CD4-positive, alpha-beta T cell (primary cell): ENCODE measurements around the gene THEMIS. TPM values are rescaled to one million over a fixed set of nuclear protein-coding genes. Genes with fewer than 3 reads are reported as not detected.
A peak's percentile ranks its signal among the peaks of the same experiment; 100 is the strongest.

Experiments
- ATAC-seq: fragments of 200-7000 bp; cut with Tn5 transposase; one replicate; pipeline ENCODE4 v1.10.0; 2022; ENCODE audit warnings: mild to moderate bottlenecking; ENCODE audit not compliant: poor library complexity
- CTCF ChIA-PET: fragments of 350-600 bp; sonication (Branson Sonifier 250); formaldehyde crosslinking; loops from one replicate; lab custom pipeline; 2021; ENCODE audit warnings: antibody characterized with exemption, inconsistent platforms; lab: Charles Lee
- POLR2A ChIA-PET: fragments of 350-600 bp; sonication (Branson Sonifier 250); formaldehyde crosslinking; loops from one replicate; lab custom pipeline; 2021; ENCODE audit warnings: antibody characterized with exemption, inconsistent platforms; lab: Charles Lee
- DNase-seq, 14 experiments: peaks; one replicate each; pipeline ENCODE4 v3.0.0-alpha.2; 2013 to 2020; ENCODE audit warnings: mixed read lengths in 2 of 14
- H3K27ac ChIP-seq, 2 donors: one replicate each; pipeline versions ENCODE4 v1.5.1 to v1.7.0; 2013; ENCODE audit warnings: low read length in 2 of 2, low read depth in 1 of 2, mild to moderate bottlenecking in 1 of 2
- H3K27me3 ChIP-seq, 2 experiments: 1 replicate in 1 of 2; 2 replicates in 1 of 2; pipeline versions ENCODE4 v1.6.1 to v1.7.0; 2013; ENCODE audit warnings: low read length in 2 of 2, control low read depth in 1 of 2, mild to moderate bottlenecking in 1 of 2, moderate library complexity in 1 of 2; ENCODE audit not compliant: insufficient read depth in 2 of 2, control insufficient read depth in 1 of 2
- H3K36me3 ChIP-seq: one replicate; pipeline ENCODE4 v1.6.1; 2013; ENCODE audit warnings: low read length, control low read depth; ENCODE audit not compliant: insufficient read depth
- H3K4me1 ChIP-seq: one replicate; pipeline ENCODE4 v1.6.1; 2013; ENCODE audit warnings: low read length, control low read depth; ENCODE audit not compliant: insufficient read depth
- H3K4me3 ChIP-seq: one replicate; pipeline ENCODE4 v1.5.1; 2013; ENCODE audit warnings: mild to moderate bottlenecking, low read length, moderate library complexity
- H3K9me3 ChIP-seq, 2 experiments: 1 replicate in 1 of 2; 2 replicates in 1 of 2; pipeline versions ENCODE4 v1.6.1 to v1.7.0; 2013; ENCODE audit warnings: low read length in 2 of 2, mild to moderate bottlenecking in 2 of 2, control low read depth in 1 of 2, moderate library complexity in 1 of 2; ENCODE audit not compliant: control insufficient read depth in 1 of 2, insufficient read depth in 1 of 2
- H3K27ac Mint-ChIP-seq: one replicate; pipeline ENCODE4 v1.8.0; 2020; ENCODE audit warnings: mixed read lengths
- H3K27me3 Mint-ChIP-seq: one replicate; pipeline ENCODE4 v1.8.0; 2021; ENCODE audit warnings: mixed read lengths
- H3K36me3 Mint-ChIP-seq: one replicate; pipeline ENCODE4 v1.8.0; 2021; ENCODE audit warnings: low read depth, mixed read lengths
- H3K4me1 Mint-ChIP-seq: one replicate; pipeline ENCODE4 v1.8.0; 2021; ENCODE audit warnings: low read depth, mixed read lengths
- H3K4me3 Mint-ChIP-seq: one replicate; pipeline ENCODE4 v1.8.0; 2020; ENCODE audit warnings: mild to moderate bottlenecking, mixed read lengths
- H3K9me3 Mint-ChIP-seq: one replicate; pipeline ENCODE4 v1.8.0; 2020; ENCODE audit warnings: mixed read lengths
- CTCF ChIP-seq: fragments of 200-600 bp; IDR thresholded peaks from one replicate; pipeline ENCODE4 v1.8.0; 2022; ENCODE audit warnings: antibody characterized with exemption, mild to moderate bottlenecking
- intact Hi-C, 2 experiments: fragments of 100-400 bp; cut with DNase I in 1 of 2; cut with micrococcal nuclease in 1 of 2; formaldehyde crosslinking; loops; one replicate each; pipeline versions ENCODE4 v1.15.1 to v1.9.0; 2023 to 2025; cut with DNase I, micrococcal nuclease
- total RNA-seq, 174 experiments: library from RNA in 2 of 174; stranded (reverse) in 2 of 174; gene quantifications; one replicate each; pipeline ENCODE4 v1.2.3 and lab custom pipeline; 2021 to 2026

The THEMIS gene
- total RNA-seq, 2 experiments from 2014 or later = 25.0 to 25.3 TPM

GRCh38 chr6:127717384-127717783 is 183.5 kb downstream of the THEMIS start:
- Mint-ChIP-seq H3K4me1 (peaks cover 36% of the 10 kb centered on the region), H3K27ac (no peak overlapping the region), H3K27me3 (no peaks in the 10 kb centered on the region), H3K4me3 (no peak overlapping the region), H3K36me3 (peaks cover 92% of the 10 kb centered on the region), H3K9me3 (no peaks in the 10 kb centered on the region)
- no peaks in the 10 kb centered on the region for H3K4me1 ChIP-seq
- ChIA-PET CTCF (no interaction called here), POLR2A (no interaction called here)
- intact Hi-C loops = no loop called here
- no peak for ATAC-seq
- no peak for DNase-seq
- H3K27me3 ChIP-seq = no peaks in the 10 kb centered on the region
- H3K27ac ChIP-seq = no peak overlapping the region
- H3K9me3 ChIP-seq = no peaks in the 10 kb centered on the region
- H3K36me3 ChIP-seq = peaks cover 67% of the 10 kb centered on the region
- no peak for TF ChIP-seq CTCF
- H3K4me3 ChIP-seq = no peak overlapping the region

DNA sequence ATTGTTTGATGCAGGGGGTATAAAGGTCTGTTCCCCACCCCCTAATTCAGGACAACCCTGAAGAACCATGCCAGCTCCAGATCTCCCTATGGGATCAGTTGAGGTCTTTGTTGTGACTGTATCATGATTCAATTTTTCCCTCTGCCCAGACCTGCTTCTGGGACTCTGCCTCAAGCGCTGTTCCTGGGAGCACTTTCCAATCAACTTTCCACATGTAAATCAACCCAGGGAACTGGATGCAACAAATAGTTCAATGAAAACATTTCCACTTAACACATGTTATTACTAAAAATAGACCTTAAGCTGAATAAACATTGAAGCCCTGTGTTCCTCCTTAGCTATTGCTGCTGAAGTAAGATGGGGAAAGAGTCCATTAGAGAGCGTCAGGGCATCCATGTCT is 184.4 kb downstream of the THEMIS start:
- CTCF ChIA-PET = no interaction called here
- Mint-ChIP-seq H3K4me3 (no peak overlapping the region), H3K27ac (peak overlapping the region; percentile 44), H3K9me3 (no peaks in the 10 kb centered on the region), H3K27me3 (no peaks in the 10 kb centered on the region), H3K36me3 (peaks cover 93% of the 10 kb centered on the region), H3K4me1 (peaks cover 33% of the 10 kb centered on the region)
- POLR2A ChIA-PET = no interaction called here
- no peaks in the 10 kb centered on the region for H3K27me3 ChIP-seq
- H3K9me3 ChIP-seq = no peaks in the 10 kb centered on the region
- no peak overlapping the region for H3K27ac ChIP-seq
- peaks cover 76% of the 10 kb centered on the region for H3K36me3 ChIP-seq
- no peaks in the 10 kb centered on the region for H3K4me1 ChIP-seq
- ATAC-seq = no peak
- intact Hi-C loops = no loop called here
- DNase-seq = no peak
- no peak overlapping the region for H3K4me3 ChIP-seq
- no peak for TF ChIP-seq CTCF

DNA sequence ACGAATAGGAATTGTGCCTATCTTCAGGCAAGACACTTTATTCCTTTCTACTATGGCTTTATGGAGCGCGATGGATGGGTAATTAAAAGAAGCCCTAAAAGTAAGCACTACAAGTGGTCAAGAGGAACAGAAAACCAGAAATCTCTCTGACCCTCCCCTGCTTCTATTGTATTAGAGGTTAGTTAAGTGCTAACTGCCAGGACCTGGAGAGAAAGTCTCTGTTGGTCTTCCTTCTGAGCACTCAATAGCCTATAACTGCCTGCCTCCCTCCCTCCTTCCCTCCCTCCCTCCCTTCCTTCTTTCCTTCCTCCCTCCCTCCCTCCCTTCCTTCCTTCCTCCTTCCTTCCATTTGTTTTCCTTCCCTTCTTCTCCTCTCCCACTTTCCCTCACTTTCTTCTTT is 190.2 kb downstream of the THEMIS start:
- peaks cover 76% of the 10 kb centered on the region for H3K36me3 ChIP-seq
- ATAC-seq = no peak
- no peaks in the 10 kb centered on the region for H3K4me1 ChIP-seq
- H3K36me3 Mint-ChIP-seq = peaks cover 89% of the 10 kb centered on the region
- peaks cover 10% of the 10 kb centered on the region for H3K4me1 Mint-ChIP-seq
- no peak overlapping the region for H3K4me3 ChIP-seq
- POLR2A ChIA-PET = no interaction called here
- H3K9me3 Mint-ChIP-seq = peaks cover 5% of the 10 kb centered on the region
- peak overlapping the region; percentile 56 for H3K27ac Mint-ChIP-seq
- no peak for TF ChIP-seq CTCF
- no peaks in the 10 kb centered on the region for H3K9me3 ChIP-seq
- no peak for DNase-seq
- H3K27me3 Mint-ChIP-seq = no peaks in the 10 kb centered on the region
- CTCF ChIA-PET = no interaction called here
- no peak overlapping the region for H3K27ac ChIP-seq
- no peak overlapping the region for H3K4me3 Mint-ChIP-seq
- intact Hi-C loops = no loop called here
- no peaks in the 10 kb centered on the region for H3K27me3 ChIP-seq
